Measurements from ENCODE around the gene AKT1S1.
A peak's percentile ranks its signal among the peaks of the same experiment; 100 is the strongest.
"Not testable (repeated sequence)": the region's sequence is repeated elsewhere in the genome, so short reads cannot be mapped to it uniquely, and the experiment has no call there.

AKT1S1 gene

DNA sequence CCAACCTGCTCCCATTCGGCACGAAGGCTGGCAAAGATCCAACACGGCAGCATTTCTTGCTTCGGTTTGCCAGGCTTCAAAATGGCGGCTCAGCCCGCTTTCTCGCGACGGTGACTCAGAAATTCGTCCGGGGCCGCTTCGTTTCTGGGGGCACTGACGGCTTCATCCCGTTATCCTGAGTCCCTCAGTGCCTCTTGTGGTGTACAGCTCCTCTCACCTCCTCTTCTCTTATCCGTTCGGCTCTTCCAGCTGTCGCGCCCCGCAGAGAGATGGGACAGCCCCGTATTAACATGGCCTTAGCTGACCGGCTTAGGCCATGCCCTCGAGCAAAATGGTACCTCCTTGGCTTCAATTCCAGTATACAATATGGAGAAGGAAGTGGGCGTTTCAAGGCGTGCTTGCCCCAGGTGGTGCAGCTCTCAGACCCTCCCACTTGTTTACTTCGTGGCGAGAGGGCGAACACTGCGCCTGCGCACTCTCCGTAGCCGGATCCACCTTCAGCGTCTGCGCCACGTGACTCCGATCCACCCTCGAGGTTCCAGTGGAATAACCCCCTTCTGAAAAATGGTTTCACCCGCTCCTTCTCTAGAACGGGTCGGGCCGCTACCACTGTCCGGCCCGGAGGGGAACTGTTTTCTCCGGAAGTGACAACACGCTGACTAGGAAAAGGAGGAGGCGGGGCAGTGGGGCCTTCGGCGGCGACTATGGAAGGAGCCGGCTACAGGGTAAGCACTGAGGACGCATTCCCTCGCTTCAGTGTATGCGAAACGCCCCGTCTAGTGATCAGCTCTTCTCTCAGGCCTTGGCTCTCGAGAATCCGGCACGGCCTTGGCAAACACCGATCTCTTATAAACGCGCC lies at the start of gene AKT1S1, which contains the start of gene TBC1D17:
Gene AKT1S1 (minus strand): TSS at position 336 of the 859 bp plus-strand sequence. CDS start 4,060 bp downstream, outside the sequence.
Gene TBC1D17 (plus strand): TSS at position 683 of the 859 bp plus-strand sequence. CDS start 22 bp downstream, at position 705.
- DNase-seq: peak; percentile 93 to 99

DNA sequence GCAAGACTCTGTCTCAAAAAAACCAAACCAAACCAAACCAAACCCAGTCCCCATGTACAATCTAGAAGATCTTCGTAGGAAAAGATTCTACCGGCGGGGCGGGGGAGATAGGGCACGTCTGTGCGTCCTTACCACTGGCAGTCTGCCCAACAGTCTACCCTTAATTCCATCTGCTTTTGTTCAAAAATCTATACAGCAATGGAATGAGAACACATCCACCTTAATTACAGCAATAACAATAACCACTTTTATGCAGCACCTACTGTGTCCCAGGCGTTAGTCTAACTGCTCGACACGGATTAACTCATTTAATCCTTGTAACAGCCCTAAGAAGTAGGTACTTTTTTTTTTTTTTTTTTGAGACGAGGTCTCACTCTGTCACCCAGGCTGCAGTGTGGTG lies 49.4 kb upstream of the AKT1S1 start:
- no peak for DNase-seq

DNA sequence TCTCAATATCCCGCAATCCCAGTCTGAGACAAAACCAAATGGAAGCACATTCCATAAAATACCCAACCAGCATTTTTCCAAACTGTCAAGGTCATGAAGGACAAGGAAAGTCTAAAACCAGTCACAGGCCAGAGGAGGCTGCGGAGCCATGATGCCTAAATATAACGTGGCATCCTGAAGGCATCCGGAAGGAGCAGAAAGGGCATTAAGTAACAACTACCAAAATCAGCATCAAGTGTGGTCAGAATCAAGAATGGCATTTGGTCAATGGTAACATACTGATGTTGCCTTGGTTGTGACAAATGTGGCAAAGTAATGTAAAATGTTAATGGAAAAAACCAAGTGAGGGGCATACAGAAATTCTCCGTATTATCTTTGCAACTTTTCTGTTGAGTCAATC lies 48.3 kb upstream of the AKT1S1 start:
- no peak for DNase-seq

DNA sequence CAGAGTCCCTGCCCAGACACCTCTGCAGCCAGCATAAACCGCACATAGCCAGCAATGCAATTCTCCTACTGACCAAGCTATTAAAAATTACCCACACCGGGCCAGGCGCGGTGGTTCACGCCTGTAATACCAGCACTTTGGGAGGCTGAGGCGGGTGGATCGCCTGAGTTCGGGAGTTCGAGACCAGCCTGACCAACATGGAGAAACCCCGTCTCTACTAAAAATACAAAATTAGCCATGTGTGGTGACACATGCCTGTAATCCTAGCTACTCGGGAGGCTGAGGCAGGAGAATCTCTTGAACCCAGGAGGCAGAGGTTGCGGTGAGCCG lies 47.7 kb upstream of the AKT1S1 start:
- DNase-seq: not testable (repeated sequence)

DNA sequence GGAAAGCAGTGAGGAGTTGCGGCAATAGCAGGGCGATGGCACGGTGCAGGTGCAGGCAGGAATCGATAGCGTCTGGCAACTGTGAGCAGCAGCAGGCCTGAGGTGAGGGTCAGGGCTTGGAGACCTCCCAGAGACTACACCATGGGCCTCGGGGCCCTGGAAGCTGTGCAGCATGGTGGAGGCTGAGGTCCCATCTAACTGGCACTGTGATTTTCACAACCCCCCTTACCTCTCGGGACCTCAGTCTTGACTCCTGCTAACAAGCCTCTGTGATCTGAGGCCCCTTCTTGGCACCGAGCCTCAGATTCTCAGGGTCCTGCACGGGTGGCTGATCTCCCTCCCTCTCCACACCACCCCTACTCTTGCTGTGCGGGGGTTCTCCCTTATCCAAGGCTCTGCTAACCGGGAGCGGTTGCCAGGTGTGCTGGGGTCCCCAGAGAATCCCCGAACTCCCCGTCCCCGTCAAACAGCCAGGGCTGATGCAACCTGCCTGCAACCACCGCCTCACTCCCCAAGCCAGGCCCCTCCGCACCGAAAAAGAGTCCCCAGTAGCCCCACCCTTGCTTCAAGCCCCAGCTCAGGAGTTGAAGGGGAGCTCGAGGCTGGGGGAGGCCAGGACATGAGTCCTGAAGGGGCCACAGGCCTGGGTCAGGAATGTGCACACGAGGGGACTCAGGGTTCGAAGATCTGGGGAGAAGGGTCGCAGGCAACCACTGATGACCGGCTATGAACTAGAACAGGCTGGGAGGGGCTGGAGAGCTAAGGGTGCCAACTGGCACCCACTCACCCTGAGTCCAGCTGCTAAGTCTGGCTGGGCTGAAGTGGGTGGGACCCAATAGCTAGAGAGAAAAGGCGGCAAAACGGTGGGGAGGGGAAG lies 47.1 kb upstream of the AKT1S1 start:
- DNase-seq: no peak

DNA sequence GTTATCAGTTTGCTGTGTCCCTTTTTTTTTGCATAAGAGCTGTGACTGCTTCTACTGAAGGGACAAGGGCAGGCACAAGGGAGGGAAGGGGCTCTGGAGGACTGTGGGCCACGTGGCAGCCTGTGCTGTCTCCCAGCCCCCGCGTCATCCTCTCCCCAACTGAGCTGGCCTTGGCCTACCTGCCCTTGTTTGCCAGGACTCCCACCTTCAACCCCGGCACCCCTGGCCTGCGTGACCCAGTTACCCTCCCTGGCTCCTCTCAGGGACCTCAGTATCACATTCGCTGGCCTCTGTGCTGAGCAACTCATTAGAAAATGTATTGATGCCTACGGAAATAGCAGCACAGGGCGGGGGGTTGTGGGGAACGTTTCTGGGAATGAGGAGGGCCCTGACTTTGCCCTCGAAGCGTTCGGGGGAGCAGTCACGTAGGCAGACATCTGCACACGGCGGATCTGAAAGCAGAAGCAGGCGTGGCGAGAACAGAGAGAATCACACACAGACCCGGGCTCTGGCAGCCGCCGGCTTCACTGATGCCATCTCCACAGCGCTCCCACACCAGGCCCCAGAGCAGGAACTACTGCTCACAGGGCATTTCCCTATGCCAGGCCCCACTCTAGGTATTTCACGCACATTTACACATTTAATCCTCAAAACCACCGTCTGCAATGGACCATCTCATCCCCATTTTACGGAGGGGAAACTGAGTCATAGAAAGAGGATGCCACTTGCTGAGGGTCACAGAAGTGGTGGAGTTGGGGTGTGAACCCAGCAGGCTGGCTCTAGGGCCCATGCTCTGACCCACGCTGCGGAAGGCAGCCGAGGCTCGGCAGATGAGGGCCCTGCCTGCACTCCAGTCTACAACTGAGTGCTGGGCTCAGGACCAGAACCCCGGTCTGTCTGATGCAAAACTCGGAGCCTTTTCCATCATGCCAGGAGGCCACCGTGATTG lies 46.2 kb upstream of the AKT1S1 start:
- no peak for DNase-seq

DNA sequence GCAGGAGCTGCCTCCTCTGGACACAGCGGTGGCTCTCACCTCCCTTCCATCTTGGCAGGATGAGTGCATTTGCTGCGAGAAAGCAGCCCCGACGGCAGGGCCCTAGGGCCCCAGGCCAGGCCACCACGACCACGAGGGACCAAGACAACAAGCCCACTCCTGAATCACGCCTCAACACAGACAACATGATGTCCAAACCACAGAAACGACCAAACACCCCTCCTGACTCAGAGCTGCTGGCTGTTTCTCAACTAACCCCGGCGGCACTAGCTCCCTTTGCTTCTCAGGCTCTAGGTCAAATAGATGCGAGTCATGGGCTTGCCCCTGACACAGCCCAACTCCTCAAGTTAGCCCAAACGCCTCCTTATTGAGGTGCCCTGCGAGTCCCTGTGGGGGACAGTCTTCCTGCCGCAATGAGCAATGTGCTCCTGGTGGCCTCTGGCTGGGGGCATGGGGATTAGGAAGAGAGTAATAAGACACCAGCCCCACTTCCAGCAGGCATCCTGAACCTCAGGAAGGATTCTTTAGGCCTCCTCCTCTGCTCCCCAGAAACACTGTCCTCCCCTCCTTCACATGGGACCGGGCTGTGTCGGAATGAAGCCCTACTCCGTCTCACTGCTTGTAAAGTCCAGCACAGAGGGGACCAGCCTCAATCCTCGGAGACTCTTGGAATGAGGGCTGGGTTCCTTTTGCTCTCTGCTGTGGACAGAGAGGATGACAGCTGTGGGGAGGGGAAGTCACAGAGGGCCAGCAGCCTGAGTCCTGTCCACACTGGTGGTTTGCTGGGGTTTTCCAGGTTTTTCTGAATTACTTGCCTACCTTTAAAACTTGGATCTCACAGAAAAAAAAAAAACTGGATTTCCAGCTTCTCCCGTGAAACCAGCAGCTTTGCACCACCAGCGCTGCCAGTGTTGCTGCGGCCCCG lies 45.0 kb upstream of the AKT1S1 start:
- DNase-seq: no peak

DNA sequence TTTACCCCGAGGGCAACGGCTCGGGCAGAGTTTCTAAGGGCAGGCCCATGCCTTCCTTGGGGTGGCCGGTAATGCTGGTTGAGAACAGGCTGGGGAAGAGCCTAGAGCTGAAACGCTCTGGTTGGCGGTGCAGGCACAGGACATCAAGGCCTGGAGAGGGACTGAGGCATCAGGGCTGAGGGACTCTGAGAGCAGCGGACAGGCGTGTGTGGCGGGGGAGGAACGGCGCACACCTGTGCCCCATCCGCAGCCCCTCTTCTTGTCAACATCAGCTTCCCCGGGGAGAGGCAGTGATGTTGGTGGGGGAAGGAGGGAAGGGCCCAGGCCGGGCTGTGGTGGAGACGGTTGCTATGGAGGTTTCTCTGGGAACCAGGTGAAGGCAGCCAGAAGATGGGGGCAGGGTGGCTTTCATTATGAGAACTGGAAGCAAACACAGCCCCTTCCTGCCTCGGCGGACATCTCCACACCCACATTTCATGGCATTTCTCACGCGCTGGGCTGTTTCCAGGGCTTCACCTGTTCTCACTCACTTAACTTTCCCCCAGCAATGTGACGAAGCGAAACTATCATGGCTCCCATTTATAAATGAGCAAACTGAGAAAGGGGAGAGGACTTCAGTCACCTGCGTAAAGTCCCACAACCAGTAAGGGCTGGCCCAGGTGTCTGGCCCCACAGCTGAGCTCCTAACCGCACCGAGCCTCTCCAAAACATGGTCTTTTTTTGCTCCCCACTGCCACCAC lies 43.6 kb upstream of the AKT1S1 start:
- DNase-seq: no peak

DNA sequence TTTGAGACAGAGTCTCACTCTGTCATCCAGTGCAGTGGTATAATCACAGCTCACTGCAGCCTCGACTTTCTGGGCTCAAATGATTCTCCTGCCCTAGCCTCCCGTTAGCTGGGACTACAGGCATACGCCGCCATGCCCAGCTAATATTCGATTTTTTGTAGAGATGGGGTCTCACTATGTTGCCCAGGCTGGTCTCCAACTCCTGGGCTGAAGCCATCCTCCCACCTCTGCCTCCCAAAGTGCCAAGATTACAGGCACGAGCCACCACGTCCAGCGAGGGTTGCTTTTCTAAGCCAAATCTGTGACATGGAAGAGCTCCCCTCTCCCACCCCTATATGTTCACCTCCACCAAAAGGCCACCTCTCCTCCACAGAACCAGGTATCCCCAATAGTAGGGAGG lies 40.9 kb upstream of the AKT1S1 start:
- DNase-seq: no peak

DNA sequence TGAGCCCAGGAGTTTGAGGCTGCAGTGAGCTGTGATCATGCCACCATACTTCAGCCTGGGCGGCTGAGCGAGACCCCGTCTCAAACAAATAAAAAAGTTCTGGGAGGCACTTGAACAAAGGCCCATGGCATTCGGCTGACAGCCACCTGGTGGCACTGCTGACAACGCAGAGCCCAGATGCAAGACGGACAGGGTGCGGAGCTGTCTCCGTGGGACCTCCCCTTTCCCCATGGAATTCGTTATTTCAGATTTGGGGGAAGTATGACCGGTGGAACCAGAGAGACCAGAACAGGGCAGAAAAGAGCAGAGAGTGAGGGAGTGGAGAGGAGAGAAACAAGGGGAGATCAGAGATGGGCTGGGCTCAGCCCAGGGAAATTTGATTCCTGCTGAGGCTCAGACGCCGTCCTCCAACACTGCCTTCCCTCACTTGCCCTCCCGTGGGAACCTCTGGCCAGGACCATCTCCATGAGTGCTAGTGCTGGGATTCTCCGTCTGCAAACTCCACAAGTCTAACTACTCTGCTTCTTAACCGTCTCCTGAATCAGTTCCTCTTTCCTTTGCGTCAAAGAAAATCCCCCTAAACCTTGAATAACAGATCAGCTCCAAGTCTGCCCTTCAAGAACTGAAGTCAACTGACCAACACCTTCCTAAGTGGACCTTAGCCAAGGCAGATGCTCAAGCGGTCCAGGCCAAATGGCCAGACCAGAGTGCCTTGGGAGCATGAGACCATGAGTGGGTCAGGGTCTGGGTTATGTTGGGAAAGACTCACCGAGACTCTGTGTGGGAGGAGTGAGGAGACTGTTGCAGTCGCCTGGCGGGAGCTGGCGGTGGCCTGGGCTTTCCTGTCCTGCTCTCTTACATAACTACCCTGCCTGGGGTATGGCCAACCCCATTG lies 39.9 kb upstream of the AKT1S1 start:
- DNase-seq: no peak

DNA sequence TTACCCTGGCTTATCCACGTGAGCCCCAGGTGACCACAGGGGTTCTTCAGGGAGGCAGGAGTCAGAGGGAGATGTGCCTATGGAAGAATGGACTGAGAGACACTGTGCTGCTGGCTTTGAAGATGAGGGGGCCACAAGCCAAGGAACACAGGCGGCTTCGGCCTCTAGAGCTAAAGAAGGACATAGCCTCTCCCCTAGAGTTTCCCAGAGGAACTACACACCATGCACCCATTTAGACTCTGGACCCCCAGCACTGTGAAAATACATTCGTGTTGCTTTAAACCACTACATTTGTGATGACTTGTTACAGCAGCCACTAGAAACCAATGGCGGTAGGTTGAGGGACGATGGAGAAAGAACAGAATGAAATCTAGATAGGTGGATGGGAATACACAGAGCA lies 38.1 kb upstream of the AKT1S1 start:
- DNase-seq: no peak

DNA sequence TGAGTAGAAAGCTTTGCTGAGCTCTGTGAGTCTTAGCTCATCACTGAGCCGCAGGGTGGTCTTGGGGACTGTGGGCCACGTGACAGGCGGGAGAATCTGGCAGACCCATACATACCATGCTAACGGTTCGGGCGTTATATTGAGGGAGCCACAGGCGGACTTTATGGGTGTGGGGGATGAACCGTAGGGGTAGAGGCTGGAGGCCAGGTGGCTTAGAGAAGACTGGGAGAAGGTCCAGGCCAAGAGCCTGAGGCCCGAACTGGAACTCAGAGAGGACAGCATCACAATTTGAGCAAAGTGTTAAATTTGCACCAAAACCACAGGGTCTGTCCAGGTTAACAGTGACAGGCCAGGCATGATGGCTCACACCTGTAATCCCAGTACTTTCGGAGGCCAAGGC lies 36.6 kb upstream of the AKT1S1 start:
- DNase-seq: no peak

DNA sequence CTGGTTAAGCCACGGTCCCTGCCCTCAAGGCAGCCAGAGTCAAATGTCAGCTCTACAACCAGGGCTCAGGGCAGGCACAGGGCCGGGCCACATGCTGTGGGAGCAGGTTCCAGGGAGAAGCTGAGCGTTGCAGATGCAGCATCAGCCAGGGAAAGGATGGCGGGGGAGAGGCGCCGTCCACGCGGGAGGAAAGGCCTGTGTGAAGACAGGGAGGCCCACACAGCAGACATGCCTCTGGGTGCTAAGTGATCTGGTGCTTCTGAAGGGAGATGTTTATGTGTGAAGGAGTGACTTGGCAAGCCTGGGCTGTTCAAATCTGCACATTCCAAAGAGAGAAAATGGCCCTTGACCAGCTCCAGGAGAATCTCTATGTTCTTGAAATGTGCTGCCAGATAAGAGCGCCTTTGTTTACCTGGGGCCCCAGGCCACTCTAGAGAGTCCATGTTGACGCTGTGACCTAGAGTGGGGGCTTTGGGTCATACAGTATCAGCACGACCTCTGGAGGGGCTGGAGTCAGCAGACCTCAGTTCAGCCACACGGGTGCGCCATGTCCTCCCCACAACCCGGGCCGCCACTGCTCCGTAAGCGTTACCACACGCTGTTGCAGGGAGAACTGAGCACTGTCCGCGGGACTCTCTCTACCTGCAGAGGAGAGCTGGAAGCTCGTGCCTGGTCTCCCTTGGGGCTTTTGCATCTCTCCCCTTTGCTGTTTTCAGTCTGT lies 36.0 kb upstream of the AKT1S1 start:
- DNase-seq: no peak

DNA sequence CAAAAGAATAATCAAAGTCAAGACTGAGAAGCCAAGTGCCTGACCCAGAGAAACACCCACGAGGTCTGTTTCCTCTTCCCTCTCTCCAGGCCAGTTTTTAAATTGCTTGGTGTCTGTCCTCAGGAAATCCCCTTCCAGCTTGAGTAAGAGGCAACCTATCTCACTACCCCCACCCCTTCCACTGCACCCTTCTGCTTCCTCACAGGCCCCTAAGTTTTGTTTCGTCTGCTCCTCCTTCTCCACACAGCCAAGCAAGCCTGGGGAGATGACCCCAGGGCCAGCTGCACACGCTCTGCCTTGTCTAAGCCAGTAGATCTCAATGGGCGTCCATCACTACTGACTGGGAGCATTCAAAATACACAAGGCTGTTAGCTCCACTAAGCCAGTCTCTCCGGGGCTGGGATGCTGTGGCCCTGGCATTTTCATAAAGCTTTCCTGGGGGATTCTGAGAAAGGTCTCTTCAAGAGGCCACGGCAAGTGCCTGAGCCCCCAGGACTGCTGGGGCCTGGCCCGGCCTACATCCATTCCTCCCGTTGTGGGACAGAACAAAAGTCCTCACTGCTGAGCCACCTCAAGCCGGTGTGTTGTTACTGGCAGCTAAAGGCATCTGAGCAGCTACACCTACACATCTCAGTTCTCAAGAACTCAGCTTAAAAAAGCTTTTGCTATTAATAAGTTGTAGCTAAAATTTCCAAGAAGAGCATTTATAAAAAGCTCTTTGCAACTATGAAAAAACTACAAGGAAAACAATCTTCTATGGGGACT lies 34.4 kb upstream of the AKT1S1 start:
- peak in 1 of 2 experiments; percentile 19 for DNase-seq

DNA sequence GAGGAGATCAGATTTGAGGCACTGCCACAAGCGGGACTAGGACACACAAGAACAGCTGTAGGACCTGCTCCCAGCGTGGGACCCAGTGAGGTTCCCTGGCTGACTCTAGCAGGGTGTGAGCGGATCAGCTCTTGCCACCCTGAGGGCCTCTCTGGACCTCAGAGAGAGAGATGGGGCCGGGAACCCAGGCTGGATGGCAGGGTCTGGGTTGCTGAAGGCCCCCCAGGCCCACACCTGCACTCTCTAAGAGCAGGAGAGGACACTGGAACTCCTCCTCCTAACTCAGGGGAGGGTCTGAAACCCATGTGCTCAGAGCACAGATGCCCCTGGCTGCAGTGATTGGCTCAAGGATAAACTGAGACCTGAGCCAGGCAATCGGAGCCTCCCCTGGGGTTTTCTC lies 33.0 kb upstream of the AKT1S1 start:
- DNase-seq: no peak

DNA sequence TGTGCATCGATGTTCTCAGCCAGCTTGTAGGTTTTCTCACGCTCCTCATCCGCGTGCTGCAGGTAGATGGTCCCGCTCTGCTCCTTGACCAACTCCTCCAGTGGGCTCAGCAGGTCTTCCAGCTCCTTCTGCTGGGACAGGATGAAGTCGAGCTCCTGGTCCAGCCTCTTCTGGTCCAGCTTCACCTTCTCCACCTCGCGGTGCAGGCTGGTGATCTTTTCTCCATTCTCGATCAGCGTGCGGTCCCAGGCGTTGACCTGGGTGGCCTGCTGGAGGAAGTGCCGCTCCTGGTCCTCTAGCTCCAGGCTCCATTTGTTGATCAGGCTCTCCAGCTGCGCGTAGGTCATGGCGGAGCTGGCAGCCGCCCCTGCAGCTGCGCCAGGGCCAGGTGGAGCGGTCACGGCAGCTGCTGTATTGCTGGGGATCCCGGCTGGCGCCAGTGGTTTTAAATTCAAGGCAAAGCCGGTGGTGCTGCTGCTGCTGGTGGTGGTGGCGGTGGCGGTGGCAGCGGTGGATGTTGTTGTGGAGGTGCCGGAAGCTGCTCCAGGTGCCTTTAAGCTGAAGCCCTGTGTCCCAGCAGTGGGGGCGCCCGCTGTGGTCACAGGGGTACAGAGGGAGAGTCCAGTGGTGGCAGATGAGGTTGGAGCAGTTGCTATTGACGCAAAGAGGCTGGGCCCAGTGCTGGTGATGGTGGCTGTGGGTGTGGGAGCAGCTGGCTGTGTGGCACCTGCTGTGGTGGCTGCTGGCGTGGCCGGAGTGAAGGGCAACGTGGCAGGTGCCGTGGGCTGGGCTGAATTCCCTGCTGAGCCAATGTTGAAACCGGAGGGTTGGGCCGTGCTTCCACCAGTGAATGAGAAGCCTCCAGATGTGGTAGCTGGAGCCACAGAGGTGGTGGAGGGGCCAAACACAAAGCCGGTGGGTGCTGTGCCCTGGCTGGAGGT lies 31.6 kb upstream of the AKT1S1 start:
- no peak for DNase-seq
